Mucosa of rectum (tissue), 2 donors: ENCODE data around the gene IL12A.
A peak's percentile ranks its signal among the peaks of the same experiment; 100 is the strongest.

ENCODE experiments used
- H3K27ac ChIP-seq, 2 donors: one replicate each; pipeline ENCODE4 v1.7.0; 2013; ENCODE audit warnings: inconsistent platforms in 2 of 2, low read depth in 2 of 2, low read length in 2 of 2
- H3K27me3 ChIP-seq, 2 donors: one replicate each; pipeline ENCODE4 v1.7.0; 2013; ENCODE audit warnings: low read length in 2 of 2; ENCODE audit not compliant: control insufficient read depth in 2 of 2, insufficient read depth in 2 of 2
- H3K36me3 ChIP-seq, 2 donors: one replicate each; pipeline ENCODE4 v1.7.0; 2013; ENCODE audit warnings: low read length in 2 of 2; ENCODE audit not compliant: control insufficient read depth in 2 of 2, insufficient read depth in 2 of 2
- H3K4me1 ChIP-seq, 2 donors: one replicate each; pipeline ENCODE4 v1.7.0; 2013; ENCODE audit warnings: low read length in 2 of 2, mild to moderate bottlenecking in 1 of 2; ENCODE audit not compliant: control insufficient read depth in 2 of 2, insufficient read depth in 2 of 2
- H3K4me3 ChIP-seq, 2 donors: one replicate each; pipeline ENCODE4 v1.7.0; 2013; ENCODE audit warnings: low read length in 2 of 2
- H3K9ac ChIP-seq, 2 donors: one replicate each; pipeline ENCODE4 v1.7.0; 2013; ENCODE audit warnings: low read length in 2 of 2, low read depth in 1 of 2, mild to moderate bottlenecking in 1 of 2
- H3K9me3 ChIP-seq, 2 donors: one replicate each; pipeline ENCODE4 v1.7.0; 2013; ENCODE audit warnings: low read length in 2 of 2; ENCODE audit not compliant: control insufficient read depth in 2 of 2
- donor health status: healthy.
- donor health status: Normal muscosa, but diverticular disease.

Gene IL12A

DNA sequence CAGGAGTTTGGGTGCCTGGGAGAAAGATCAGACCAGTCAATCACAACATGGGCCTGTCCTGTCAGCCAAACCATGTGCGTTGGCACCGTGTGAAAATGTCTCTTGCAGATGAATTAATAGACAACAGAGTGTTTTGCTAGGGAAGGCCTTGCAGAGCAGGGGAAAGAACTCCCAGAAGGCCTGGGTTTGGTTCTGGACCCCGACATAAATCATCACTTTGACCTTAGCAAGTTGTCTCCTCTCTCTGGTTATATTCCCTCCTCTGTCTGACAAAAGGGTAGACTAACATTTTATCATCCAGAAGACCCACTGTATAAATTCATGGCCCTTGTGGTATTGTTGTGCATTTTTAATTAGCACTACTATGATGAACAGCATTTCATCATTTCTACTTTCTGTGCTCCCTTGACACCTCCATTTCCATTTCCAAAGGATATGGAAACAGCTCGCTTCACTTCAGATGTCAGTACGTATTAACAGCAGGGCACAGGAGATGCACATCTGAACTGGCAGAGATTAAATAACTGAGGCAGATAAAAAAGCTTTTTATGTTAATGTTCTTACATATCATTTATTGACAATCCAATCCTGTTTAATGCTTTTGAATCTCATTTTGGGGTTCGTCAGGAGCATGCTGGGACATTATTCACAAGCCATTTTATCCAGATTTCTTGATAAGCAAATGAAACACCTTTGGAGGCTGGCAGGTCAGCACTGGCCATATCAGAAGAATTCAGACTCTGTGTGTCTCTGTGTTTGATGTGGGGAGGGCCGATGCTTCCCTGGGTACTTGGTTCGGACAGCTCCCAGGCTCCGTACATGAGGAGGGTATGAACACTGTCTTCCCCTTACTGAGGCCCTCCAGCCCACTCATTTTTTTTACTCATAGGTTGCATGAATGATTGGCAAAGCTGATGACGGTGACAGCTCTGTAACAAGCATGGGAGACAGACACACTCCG, 28.2 kb upstream of the IL12A start:
- no peaks in the 10 kb centered on the region for H3K27me3 ChIP-seq
- no peaks in the 10 kb centered on the region for H3K36me3 ChIP-seq
- no peaks in the 10 kb centered on the region for H3K9me3 ChIP-seq
- no peak overlapping the region for H3K27ac ChIP-seq
- no peaks in the 10 kb centered on the region for H3K4me1 ChIP-seq
- no peak overlapping the region for H3K4me3 ChIP-seq
- H3K9ac ChIP-seq, result no peak overlapping the region

DNA sequence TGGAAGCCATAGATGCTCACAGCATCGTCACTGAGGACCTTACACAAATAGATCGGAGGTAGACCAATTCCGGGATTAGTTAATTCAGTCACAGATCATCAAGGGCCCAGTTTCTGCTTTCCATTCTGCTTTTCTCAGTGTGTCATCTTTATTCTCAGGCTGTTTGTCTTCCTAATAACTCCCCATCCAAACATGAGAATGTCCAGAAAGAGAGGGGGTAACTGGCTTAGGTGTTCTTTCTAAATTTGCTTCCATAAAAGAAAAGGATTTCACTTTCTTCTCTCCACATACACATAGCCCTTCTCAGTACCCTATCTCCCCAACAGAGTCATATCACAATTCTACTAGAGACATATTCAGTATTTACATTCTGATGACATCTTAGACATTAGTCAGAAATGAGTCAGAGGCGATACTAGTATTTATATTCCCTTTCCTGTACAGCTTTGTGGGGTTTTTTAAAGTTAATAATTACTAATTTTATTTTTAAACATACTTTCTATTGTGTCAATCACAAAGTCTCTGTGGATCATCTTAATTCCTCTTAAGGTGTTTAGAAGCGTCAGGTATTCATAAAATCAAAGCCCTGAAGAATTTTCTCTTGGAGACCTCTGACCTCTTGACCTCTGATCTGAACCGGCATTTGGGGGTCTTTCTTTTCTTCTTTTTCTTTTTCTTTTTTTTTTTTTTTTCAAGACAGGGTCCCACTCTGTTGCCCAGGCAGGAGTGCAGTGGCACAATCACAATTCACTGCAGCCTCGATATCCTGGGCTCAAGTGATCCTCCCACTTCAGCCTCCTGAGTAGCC, 24.3 kb upstream of the IL12A start:
- Histone ChIP-seq H3K9me3 (no peaks in the 10 kb centered on the region), H3K27me3 (no peaks in the 10 kb centered on the region), H3K4me3 (no peak overlapping the region), H3K36me3 (no peaks in the 10 kb centered on the region), H3K9ac (no peak overlapping the region), H3K4me1 (no peaks in the 10 kb centered on the region), H3K27ac (no peak overlapping the region)

- H3K36me3 ChIP-seq, result no peaks in the 10 kb centered on the region
- H3K9me3 ChIP-seq, result no peaks in the 10 kb centered on the region
- no peaks in the 10 kb centered on the region for H3K27me3 ChIP-seq
- no peaks in the 10 kb centered on the region for H3K4me1 ChIP-seq
- H3K4me3 ChIP-seq, result no peak overlapping the region
- H3K9ac ChIP-seq, result no peak overlapping the region
- H3K27ac ChIP-seq, result no peak overlapping the region
Observed at GRCh38 chr3:159971311-159971710, 17.3 kb upstream of the IL12A start.

- Histone ChIP-seq H3K27ac (peak overlapping the region in 1 of 2 donors; percentile 26), H3K9ac (no peak overlapping the region), H3K27me3 (no peaks in the 10 kb centered on the region), H3K9me3 (no peaks in the 10 kb centered on the region), H3K4me3 (no peak overlapping the region), H3K4me1 (peaks cover 11 to 17% of the 10 kb centered on the region in 2 donors), H3K36me3 (no peaks in the 10 kb centered on the region)
Observed at GRCh38 chr3:159977295-159977694, 11.3 kb upstream of the IL12A start.

DNA sequence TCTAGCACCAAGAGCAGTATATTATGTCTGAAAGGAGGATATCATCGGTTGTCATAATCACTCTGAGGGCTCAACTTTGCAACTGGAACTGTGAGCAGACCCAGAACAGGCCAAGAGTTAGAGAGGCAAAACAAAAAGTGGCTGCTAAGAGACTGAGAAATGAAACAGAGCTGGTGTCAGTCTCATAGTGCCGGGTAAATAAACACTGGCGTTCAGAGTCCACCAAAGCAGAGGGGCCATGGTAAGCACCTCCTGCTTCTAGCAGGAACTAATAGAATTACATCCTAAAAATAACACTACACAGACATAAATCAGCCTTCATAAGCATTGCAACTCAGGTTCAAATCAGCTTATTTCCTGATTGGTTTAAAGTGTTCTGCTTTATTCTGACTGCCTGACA, 10.3 kb upstream of the IL12A start:
- Histone ChIP-seq H3K9ac (no peak overlapping the region), H3K27ac (peak overlapping the region; percentile 45 to 59)

DNA sequence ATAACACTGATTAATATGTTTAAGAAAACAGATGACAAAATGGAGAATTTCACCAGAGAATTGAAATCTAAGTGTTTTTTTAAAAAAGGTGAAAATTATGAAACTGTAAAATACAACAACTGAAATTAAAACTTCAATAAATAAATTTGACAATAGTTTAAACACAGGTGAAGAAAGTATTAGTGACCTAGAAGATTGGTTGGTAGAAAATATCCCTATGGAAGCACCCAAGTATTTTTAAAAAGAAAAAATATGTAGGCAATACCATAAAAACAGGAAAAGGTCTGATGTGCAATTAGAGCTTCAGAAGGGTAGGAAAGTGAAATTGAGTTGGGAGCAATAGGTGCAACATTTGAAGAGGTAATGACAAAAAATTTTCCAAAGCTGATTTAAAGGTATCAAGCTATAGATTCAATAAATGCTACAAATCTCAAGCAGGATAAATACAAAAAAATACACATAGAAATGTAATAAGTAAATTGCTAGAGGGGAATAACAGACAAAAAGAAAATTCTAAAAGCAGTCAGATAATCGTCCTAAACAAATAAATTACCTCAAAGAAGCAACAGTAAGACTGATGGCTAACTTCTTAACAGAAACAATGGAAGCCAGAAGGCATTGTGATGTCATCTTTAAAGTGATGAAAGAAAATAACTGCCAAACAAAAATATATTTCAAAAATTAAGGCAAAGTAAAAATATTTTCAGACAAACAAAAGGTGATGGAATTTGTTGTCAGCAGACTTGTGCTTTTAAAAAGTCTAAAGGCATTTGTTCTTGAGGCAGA, 9.5 kb upstream of the IL12A start:
- Histone ChIP-seq H3K4me1 (peaks cover 11 to 17% of the 10 kb centered on the region in 2 donors), H3K9ac (no peak overlapping the region), H3K4me3 (no peak overlapping the region), H3K36me3 (no peaks in the 10 kb centered on the region), H3K27me3 (no peaks in the 10 kb centered on the region), H3K27ac (no peak overlapping the region), H3K9me3 (no peaks in the 10 kb centered on the region)

More for the DNA sequence above, 10.3 kb upstream of the IL12A start:
- no peaks in the 10 kb centered on the region for H3K27me3 ChIP-seq
- H3K36me3 ChIP-seq, result no peaks in the 10 kb centered on the region
- peaks cover 11 to 17% of the 10 kb centered on the region in 2 donors for H3K4me1 ChIP-seq
- H3K9me3 ChIP-seq, result no peaks in the 10 kb centered on the region
- no peak overlapping the region for H3K4me3 ChIP-seq

DNA sequence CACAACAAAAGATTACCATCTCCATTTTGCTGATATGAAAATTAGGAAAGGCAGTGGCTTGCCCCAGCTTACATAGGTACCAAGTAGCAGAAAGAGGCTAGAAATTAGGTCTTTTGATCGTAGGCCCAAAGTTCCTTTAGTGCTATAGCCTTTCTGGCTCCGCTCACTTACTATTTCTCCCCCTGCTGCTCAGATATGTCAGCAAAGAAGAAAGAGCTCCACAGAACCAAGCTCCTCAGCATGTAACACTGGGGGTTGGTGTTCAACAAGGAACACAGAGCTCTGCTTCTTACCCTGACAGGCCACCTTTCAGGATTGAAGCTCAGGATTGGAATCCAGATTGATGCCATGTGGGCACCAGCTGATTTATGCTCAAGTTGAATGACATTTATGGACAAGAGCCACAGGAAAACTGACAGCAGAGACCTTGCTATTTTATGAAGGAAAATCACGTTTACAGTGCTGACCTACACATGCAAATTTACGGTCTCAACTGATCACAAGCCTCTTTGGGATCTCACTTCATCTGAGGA, 6.1 kb upstream of the IL12A start:
- Histone ChIP-seq H3K9ac (no peak overlapping the region), H3K27me3 (no peaks in the 10 kb centered on the region), H3K36me3 (no peaks in the 10 kb centered on the region), H3K27ac (no peak overlapping the region), H3K9me3 (no peaks in the 10 kb centered on the region), H3K4me3 (no peak overlapping the region), H3K4me1 (peaks cover 9 to 11% of the 10 kb centered on the region in 2 donors)

- peaks cover 5 to 10% of the 10 kb centered on the region in 2 donors for H3K4me1 ChIP-seq
- H3K36me3 ChIP-seq, result no peaks in the 10 kb centered on the region
- H3K27ac ChIP-seq, result no peak overlapping the region
- H3K4me3 ChIP-seq, result no peak overlapping the region
- H3K9ac ChIP-seq, result no peak overlapping the region
- no peaks in the 10 kb centered on the region for H3K27me3 ChIP-seq
- no peaks in the 10 kb centered on the region for H3K9me3 ChIP-seq
Observed at GRCh38 chr3:159987291-159987711, 1.3 kb upstream of the IL12A start.

DNA sequence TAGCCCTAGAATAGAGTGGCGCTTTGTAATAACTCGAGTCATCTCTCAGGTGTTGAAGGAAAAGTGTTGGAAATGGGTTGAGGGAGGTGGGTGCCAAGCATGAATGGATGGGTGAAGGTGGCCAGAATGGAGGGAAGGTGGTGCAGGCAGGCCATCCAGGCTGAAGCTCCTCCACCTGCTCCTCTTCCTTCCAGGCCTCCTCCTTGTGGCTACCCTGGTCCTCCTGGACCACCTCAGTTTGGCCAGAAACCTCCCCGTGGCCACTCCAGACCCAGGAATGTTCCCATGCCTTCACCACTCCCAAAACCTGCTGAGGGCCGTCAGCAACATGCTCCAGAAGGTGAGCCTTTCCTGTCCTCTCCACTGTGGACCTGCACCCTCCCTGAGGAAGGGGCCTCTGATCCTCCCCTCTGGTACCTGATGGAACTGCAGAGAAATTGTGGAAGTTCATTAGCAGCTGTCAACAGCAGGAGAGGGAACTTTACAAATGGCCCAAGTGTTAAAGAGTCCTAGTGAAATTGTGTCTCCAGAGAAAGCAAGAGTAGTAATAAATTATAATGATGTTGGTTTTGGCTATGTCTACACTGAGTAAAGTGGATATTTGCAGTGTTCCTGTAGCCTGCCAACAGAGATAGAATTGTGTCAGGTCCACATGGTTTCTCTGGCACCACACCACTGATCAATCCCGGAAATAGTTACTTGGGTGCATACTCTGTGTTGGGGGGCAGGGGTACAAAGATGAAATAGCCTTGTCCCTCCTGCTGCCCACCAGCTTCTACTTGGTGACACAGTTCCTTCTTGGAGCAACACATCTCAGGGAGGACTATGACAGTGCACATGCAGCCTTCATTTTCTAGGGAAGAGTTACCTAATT, 1.6 kb downstream of the IL12A start:
- no peaks in the 10 kb centered on the region for H3K9me3 ChIP-seq
- no peak overlapping the region for H3K27ac ChIP-seq
- H3K4me1 ChIP-seq, result peaks cover 5 to 10% of the 10 kb centered on the region in 2 donors
- no peaks in the 10 kb centered on the region for H3K27me3 ChIP-seq
- no peak overlapping the region for H3K4me3 ChIP-seq
- no peak overlapping the region for H3K9ac ChIP-seq
- H3K36me3 ChIP-seq, result no peaks in the 10 kb centered on the region
